NT2/D1 (cell line): ENCODE measurements around the gene URI1.

Source experiments
- DNase-seq: peaks from one replicate; pipeline ENCODE4 v3.0.0-alpha.2; 2011; ENCODE audit warnings: low read depth, low spot score
- H3K27me3 ChIP-seq: 2 replicates; pipeline ENCODE4 v1.6.0; 2011; ENCODE audit warnings: mild to moderate bottlenecking; ENCODE audit not compliant: insufficient read length, insufficient read depth
- H3K36me3 ChIP-seq: 2 replicates; pipeline ENCODE4 v1.6.1; 2011; ENCODE audit warnings: mild to moderate bottlenecking, low read length, mixed read lengths; ENCODE audit not compliant: insufficient read depth, insufficient read length
- H3K4me1 ChIP-seq: 2 replicates; pipeline ENCODE4 v1.5.1; 2011; ENCODE audit not compliant: insufficient read depth, insufficient read length
- H3K4me3 ChIP-seq: 2 replicates; pipeline ENCODE4 v1.5.1; 2011; ENCODE audit warnings: low read depth; ENCODE audit not compliant: insufficient read length
- H3K9ac ChIP-seq: 2 replicates; pipeline ENCODE4 v1.6.0; 2011; ENCODE audit warnings: low read depth; ENCODE audit not compliant: insufficient read length
- H3K9me3 ChIP-seq: 2 replicates; pipeline ENCODE4 v1.5.1; 2011; ENCODE audit warnings: mild to moderate bottlenecking, low read length; ENCODE audit not compliant: insufficient read depth
- SUZ12 ChIP-seq: IDR thresholded peaks from 2 replicates; pipeline ENCODE4 v1.6.1; 2011; ENCODE audit not compliant: insufficient read length, insufficient read depth; ENCODE audit errors: extremely low read depth
- YY1 ChIP-seq: IDR thresholded peaks from 2 replicates; pipeline ENCODE4 v1.6.1; 2011; ENCODE audit not compliant: insufficient read length, insufficient read depth
- ZNF274 ChIP-seq: IDR thresholded peaks from 2 replicates; pipeline ENCODE4 v1.6.1; 2011; ENCODE audit warnings: mild to moderate bottlenecking, low read depth, low read length

URI1 gene

DNA sequence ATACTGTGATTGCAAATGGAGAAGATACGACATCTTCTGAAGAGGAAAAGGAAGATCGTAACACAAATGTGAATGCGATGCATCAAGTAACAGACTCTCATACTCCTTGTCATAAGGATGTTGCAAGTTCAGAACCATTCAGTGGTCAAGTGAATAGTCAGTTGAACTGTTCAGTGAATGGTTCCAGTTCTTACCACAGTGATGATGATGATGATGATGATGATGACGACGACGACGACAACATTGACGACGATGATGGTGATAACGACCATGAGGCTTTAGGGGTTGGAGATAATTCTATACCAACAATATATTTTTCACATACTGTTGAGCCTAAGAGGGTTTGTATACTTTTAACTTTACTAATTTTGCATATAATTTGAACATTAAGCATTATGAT, 67.0 kb downstream of the URI1 start:
- H3K9me3 ChIP-seq, result no peaks in the 10 kb centered on the region
- H3K4me1 ChIP-seq, result no peaks in the 10 kb centered on the region
- no peak for TF ChIP-seq YY1
- no peak for TF ChIP-seq SUZ12
- no peak for TF ChIP-seq ZNF274
- peaks cover 31% of the 10 kb centered on the region for H3K36me3 ChIP-seq
- no peak overlapping the region for H3K9ac ChIP-seq
- H3K4me3 ChIP-seq, result no peak overlapping the region
- DNase-seq, result no peak
- H3K27me3 ChIP-seq, result no peaks in the 10 kb centered on the region

DNA sequence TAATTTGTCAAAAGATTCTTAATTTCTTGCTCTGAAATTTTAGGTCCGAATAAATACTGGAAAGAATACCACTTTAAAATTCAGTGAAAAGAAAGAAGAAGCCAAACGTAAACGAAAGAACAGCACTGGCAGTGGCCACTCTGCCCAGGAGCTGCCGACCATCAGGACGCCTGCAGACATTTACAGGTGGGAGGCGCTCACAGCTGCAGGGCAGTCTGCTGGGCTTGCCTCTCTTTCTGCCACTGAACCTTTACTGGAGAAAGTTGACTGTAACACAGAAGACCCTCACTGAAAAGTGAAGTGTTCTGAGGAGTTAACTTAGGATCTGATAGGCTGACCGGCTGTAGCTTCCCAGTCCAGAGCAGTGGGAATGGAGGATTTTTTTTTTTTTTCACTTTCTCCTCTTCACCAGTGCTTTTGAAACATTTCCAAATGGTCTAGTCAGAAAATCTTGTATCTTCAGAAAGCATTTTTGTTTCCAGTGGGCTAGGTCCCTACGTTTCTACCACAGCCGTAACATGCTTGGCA, 69.1 kb downstream of the URI1 start:
- no peaks in the 10 kb centered on the region for H3K4me1 ChIP-seq
- no peak for TF ChIP-seq YY1
- TF ChIP-seq ZNF274, result no peak
- no peak for TF ChIP-seq SUZ12
- no peaks in the 10 kb centered on the region for H3K27me3 ChIP-seq
- H3K9me3 ChIP-seq, result no peaks in the 10 kb centered on the region
- no peak overlapping the region for H3K4me3 ChIP-seq
- peaks cover 39% of the 10 kb centered on the region for H3K36me3 ChIP-seq
- DNase-seq, result no peak
- no peak overlapping the region for H3K9ac ChIP-seq

DNA sequence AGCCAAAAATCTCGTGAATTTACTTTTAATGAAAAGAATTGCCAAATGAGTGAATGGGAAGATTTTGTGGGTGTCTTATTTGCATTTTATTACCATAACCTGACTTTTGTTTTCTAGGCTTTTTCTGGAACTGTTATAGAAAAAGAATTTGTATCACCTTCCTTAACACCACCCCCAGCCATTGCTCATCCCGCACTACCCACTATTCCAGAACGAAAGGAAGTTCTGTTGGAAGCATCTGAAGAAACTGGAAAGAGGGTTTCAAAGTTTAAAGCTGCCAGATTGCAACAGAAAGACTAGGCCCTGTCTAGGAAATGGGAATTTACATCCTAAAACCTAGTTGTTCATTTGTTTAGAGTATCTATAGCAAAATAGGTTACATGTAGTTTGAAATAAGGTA, 72.7 kb downstream of the URI1 start:
- TF ChIP-seq ZNF274, result no peak
- no peak for TF ChIP-seq YY1
- no peak for TF ChIP-seq SUZ12
- H3K36me3 ChIP-seq, result peaks cover 29% of the 10 kb centered on the region
- H3K27me3 ChIP-seq, result no peaks in the 10 kb centered on the region
- no peaks in the 10 kb centered on the region for H3K9me3 ChIP-seq
- H3K9ac ChIP-seq, result no peak overlapping the region
- no peak for DNase-seq
- H3K4me3 ChIP-seq, result no peak overlapping the region
- no peaks in the 10 kb centered on the region for H3K4me1 ChIP-seq

DNA sequence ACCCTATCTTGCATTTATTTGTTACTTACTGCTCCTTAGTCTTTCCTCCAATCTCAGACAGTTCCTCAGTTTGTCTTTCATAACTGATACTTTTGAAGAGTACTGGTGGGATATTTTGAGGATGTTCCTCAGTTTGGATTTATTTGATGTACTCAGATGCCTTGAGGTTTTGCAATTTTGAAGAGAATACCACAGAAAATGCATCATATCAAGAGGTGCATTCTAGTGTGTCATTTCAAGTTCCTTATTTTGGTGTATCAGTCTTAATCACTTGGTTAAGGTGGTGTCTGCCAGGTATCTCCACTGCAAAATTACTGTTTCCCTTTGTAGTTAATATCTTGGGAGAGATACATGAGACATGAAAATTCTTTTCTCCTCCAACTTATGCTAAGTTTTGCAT, 75.1 kb downstream of the URI1 start:
- no peaks in the 10 kb centered on the region for H3K9me3 ChIP-seq
- no peaks in the 10 kb centered on the region for H3K4me1 ChIP-seq
- H3K36me3 ChIP-seq, result peaks cover 18% of the 10 kb centered on the region
- TF ChIP-seq YY1, result no peak
- TF ChIP-seq SUZ12, result no peak
- no peak for TF ChIP-seq ZNF274
- H3K4me3 ChIP-seq, result no peak overlapping the region
- DNase-seq, result no peak
- H3K27me3 ChIP-seq, result no peaks in the 10 kb centered on the region
- no peak overlapping the region for H3K9ac ChIP-seq

DNA sequence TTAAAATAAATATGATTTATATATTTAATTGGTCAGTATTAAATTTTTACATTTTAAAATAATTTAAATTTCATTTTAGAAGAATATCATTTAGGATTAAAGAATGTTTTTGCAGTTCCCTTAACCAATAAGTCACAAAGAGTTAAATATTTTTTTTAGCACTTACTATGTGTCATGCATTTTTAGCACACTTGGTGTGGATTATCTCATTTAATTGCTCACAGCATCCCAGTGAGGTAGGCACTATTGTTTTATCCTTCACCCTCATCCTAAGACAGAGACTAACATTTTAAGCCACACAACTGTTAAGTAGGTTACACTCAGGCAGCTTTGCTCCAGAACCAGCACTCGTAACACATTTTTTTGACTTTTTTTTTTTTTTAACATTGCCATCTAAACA, 78.2 kb downstream of the URI1 start:
- no peak for TF ChIP-seq YY1
- no peak for TF ChIP-seq SUZ12
- TF ChIP-seq ZNF274, result no peak
- H3K4me3 ChIP-seq, result no peak overlapping the region
- no peaks in the 10 kb centered on the region for H3K9me3 ChIP-seq
- no peak for DNase-seq
- no peak overlapping the region for H3K9ac ChIP-seq
- no peaks in the 10 kb centered on the region for H3K4me1 ChIP-seq
- no peaks in the 10 kb centered on the region for H3K27me3 ChIP-seq
- peaks cover 9% of the 10 kb centered on the region for H3K36me3 ChIP-seq

DNA sequence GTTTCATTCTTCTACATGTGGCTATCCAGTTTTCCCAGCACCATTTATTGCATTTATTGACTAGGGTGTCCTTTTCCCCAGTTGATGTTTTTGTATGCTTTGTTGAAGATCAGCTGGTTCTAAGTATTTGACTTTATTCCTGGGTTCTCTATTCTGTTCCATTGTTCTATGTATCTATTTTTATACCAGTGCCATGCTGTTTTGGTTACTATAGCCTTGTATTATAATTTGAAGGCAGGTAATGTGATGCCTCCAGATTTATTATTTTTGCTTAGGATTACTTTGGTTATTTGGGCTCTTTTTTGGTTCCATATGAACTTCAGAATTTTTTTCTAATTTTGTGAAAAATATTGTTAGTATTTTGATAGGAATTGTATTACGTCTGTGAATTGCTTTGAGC, 80.6 kb downstream of the URI1 start:
- Histone ChIP-seq H3K36me3 (peaks cover 5% of the 10 kb centered on the region), H3K9ac (no peak overlapping the region), H3K4me3 (no peak overlapping the region), H3K4me1 (no peaks in the 10 kb centered on the region), H3K27me3 (no peaks in the 10 kb centered on the region), H3K9me3 (no peaks in the 10 kb centered on the region)
- DNase-seq, result no peak
- TF ChIP-seq ZNF274, result no peak
- no peak for TF ChIP-seq SUZ12
- TF ChIP-seq YY1, result no peak

DNA sequence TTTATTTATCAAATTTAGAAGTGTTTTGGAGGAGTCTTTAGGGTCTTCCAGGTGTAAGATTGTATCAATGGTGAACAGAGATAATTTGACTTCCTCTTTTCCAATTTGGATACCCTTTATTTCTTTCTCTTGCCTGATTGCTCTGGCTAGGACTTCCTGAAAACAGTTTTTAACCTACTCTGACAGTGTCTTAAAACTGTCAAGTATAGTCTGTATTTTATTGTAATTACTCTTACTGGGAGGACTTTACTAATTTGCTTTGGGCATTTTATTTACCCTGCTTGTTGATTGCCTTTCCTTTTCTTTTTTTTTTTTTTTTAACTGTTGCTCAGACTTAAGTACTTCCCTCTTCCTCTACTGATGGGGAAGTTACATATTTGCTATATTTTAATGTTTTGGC, 81.3 kb downstream of the URI1 start:
- Histone ChIP-seq H3K36me3 (peaks cover 5% of the 10 kb centered on the region), H3K4me1 (no peaks in the 10 kb centered on the region), H3K9me3 (no peaks in the 10 kb centered on the region), H3K27me3 (no peaks in the 10 kb centered on the region), H3K4me3 (no peak overlapping the region), H3K9ac (no peak overlapping the region)
- TF ChIP-seq SUZ12, result no peak
- TF ChIP-seq YY1, result no peak
- no peak for TF ChIP-seq ZNF274
- DNase-seq, result no peak

DNA sequence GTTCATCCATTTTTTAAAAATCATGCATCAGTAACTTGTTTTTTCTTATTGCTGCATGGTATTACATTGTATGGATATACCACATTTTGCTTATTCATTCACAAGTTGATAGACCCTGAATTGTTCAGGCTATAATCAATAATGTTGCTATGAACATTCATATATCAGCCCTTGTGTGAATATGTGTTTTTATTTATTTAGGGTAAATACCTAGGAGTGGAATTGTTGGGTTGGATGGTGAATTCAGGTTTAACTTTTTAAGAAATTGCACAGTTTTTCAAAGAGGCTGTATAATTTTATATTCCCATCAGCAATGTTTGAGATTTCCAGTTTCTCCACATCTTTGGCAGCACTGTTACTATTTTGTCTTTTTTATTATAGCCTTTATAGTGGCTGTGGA, 82.1 kb downstream of the URI1 start:
- H3K27me3 ChIP-seq, result no peaks in the 10 kb centered on the region
- TF ChIP-seq YY1, result no peak
- TF ChIP-seq SUZ12, result no peak
- no peak for TF ChIP-seq ZNF274
- no peak overlapping the region for H3K4me3 ChIP-seq
- H3K9me3 ChIP-seq, result no peaks in the 10 kb centered on the region
- no peak for DNase-seq
- no peaks in the 10 kb centered on the region for H3K36me3 ChIP-seq
- no peak overlapping the region for H3K9ac ChIP-seq
- H3K4me1 ChIP-seq, result no peaks in the 10 kb centered on the region
